HEK293T (cell line): ENCODE measurements around the gene STXBP5.

Source experiments
- BHLHE40 ChIP-seq: fragments of 450-650 bp; IDR thresholded peaks from 2 replicates; pipeline ENCODE4 v1.6.1; 2016; ENCODE audit warnings: mild to moderate bottlenecking, moderate library complexity, borderline replicate concordance
- ELF4 ChIP-seq: fragments of 450-650 bp; IDR thresholded peaks from 2 replicates; pipeline ENCODE4 v1.6.1; 2017; ENCODE audit warnings: antibody characterized with exemption
- LEF1 ChIP-seq: fragments of 450-650 bp; IDR thresholded peaks from 2 replicates; pipeline ENCODE4 v1.6.1; 2017; ENCODE audit warnings: mild to moderate bottlenecking, borderline replicate concordance
- SUZ12 ChIP-seq: fragments of 450-650 bp; IDR thresholded peaks from 2 replicates; pipeline ENCODE4 v1.6.1; 2016; ENCODE audit warnings: mild to moderate bottlenecking
- TF ChIP-seq, protein P1 (sequence below): fragments of 450-650 bp; IDR thresholded peaks from 2 replicates; pipeline ENCODE4 v1.6.1; 2016

DNA sequence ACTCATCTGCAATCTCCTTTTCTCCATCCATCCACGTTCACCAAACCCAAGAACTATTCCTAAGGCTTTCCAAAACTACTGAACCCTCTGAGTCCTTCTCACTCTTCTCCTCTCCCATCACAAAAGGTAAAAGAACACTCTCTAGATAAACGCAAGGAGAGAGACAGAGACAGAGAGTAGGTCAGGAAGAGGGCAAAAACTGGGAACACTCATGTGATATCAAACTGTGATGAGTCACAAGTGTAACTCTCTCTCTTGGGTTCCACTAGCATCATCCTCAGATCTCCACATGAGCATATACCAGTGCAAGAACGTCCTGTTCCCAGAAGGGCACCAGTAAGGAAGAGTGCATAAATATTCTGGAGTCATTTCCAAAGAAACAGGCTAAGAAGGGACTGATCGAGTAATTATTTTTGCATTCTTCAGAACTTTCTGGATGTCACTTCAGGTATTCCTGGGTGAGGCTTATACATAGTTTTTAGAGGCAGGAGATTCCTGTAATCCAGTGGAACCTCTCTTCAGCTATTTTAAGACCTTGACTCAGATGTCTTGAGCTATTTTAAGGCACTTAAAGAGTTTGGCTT, 47.3 kb upstream of the STXBP5 start:
- no peak for TF ChIP-seq ELF4
- TF ChIP-seq SUZ12: no peak
- TF ChIP-seq, protein P1, sequence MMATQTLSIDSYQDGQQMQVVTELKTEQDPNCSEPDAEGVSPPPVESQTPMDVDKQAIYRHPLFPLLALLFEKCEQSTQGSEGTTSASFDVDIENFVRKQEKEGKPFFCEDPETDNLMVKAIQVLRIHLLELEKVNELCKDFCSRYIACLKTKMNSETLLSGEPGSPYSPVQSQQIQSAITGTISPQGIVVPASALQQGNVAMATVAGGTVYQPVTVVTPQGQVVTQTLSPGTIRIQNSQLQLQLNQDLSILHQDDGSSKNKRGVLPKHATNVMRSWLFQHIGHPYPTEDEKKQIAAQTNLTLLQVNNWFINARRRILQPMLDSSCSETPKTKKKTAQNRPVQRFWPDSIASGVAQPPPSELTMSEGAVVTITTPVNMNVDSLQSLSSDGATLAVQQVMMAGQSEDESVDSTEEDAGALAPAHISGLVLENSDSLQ: no peak
- TF ChIP-seq LEF1: no peak
- TF ChIP-seq BHLHE40: no peak
